ENCODE data around the gene CDK5R1. TPM values are rescaled to one million over a fixed set of nuclear protein-coding genes. Genes with fewer than 3 reads are reported as not detected.

Gene CDK5R1
- total and polyA plus RNA-seq, 9 donors = 0.69 to 4.1 (median 2.0) TPM

- no peak for DNase-seq
- Histone ChIP-seq H3K36me3 (no peaks in the 10 kb centered on the region), H3K9me3 (no peaks in the 10 kb centered on the region), H3K27me3 (no peaks in the 10 kb centered on the region), H3K4me1 (ENCODE audit: insufficient read depth) (no peaks in the 10 kb centered on the region), H3K27ac (no peak overlapping the region), H3K4me3 (no peak overlapping the region)
- 88 to 96% (median 88%) methylated on average over 5 of the region's 5 CpGs for WGBS, 3 donors
- intact Hi-C loops (cut with DNase I) = loop anchor here in 1 of 4 donors (10.0 kb wide), 1 partner anchor 116 kb away; no protein-coding TSS in a partner anchor
- TF ChIP-seq EP300 (IDR thresholded peaks at IDR 0.05) (no peak), POLR2A (IDR thresholded peaks at IDR 0.05) (no peak), CTCF (IDR thresholded peaks at IDR 0.05) (no peak)
Observed at GRCh38 chr17:32508926-32509325, 22.1 kb downstream of the CDK5R1 start.

GRCh38 chr17:32510466-32510865, 23.7 kb downstream of the CDK5R1 start:
- H3K9me3 ChIP-seq = no peaks in the 10 kb centered on the region
- 85 to 93% (median 92%) methylated on average over 7 of the region's 7 CpGs for WGBS, 3 donors
- no peaks in the 10 kb centered on the region for H3K4me1 ChIP-seq (ENCODE audit: insufficient read depth)
- DNase-seq = no peak
- intact Hi-C loops (cut with DNase I) = loop anchor here in 1 of 4 donors (10.0 kb wide), 1 partner anchor 114 kb away; no protein-coding TSS in a partner anchor
- TF ChIP-seq EP300 (IDR thresholded peaks at IDR 0.05) = no peak
- TF ChIP-seq POLR2A (IDR thresholded peaks at IDR 0.05) = no peak
- no peak for TF ChIP-seq CTCF (IDR thresholded peaks at IDR 0.05)
- no peak overlapping the region for H3K4me3 ChIP-seq
- no peaks in the 10 kb centered on the region for H3K36me3 ChIP-seq
- H3K27ac ChIP-seq = no peak overlapping the region
- no peaks in the 10 kb centered on the region for H3K27me3 ChIP-seq

GRCh38 chr17:32512328-32512727, 25.5 kb downstream of the CDK5R1 start:
- no peaks in the 10 kb centered on the region for H3K27me3 ChIP-seq
- TF ChIP-seq EP300 (IDR thresholded peaks at IDR 0.05) (no peak), CTCF (IDR thresholded peaks at IDR 0.05) (no peak), POLR2A (IDR thresholded peaks at IDR 0.05) (no peak)
- no peaks in the 10 kb centered on the region for H3K9me3 ChIP-seq
- WGBS, 3 donors = 95 to 100% (median 98%) methylated on average over 2 of the region's 2 CpGs
- H3K36me3 ChIP-seq = no peaks in the 10 kb centered on the region
- H3K4me3 ChIP-seq = no peak overlapping the region
- intact Hi-C loops (cut with DNase I) = loop anchor here in 1 of 4 donors (10.0 kb wide), 1 partner anchor 112 kb away; no protein-coding TSS in a partner anchor
- no peaks in the 10 kb centered on the region for H3K4me1 ChIP-seq (ENCODE audit: insufficient read depth)
- no peak overlapping the region for H3K27ac ChIP-seq
- DNase-seq = no peak

GRCh38 chr17:32513579-32513978, 26.8 kb downstream of the CDK5R1 start:
- no peak for DNase-seq
- Histone ChIP-seq H3K36me3 (no peaks in the 10 kb centered on the region), H3K27me3 (no peaks in the 10 kb centered on the region), H3K4me1 (ENCODE audit: insufficient read depth) (no peaks in the 10 kb centered on the region), H3K27ac (no peak overlapping the region), H3K4me3 (no peak overlapping the region), H3K9me3 (no peaks in the 10 kb centered on the region)
- 79 to 89% (median 82%) methylated on average over 3 of the region's 3 CpGs for WGBS, 3 donors
- no peak for TF ChIP-seq POLR2A (IDR thresholded peaks at IDR 0.05)
- no peak for TF ChIP-seq EP300 (IDR thresholded peaks at IDR 0.05)
- TF ChIP-seq CTCF (IDR thresholded peaks at IDR 0.05) = no peak
- intact Hi-C loops (cut with DNase I) = loop anchor here in 1 of 4 donors (10.0 kb wide), 1 partner anchor 111 kb away; no protein-coding TSS in a partner anchor

All from ovary (tissue), 9 donors.